VCaP (cell line): ENCODE data around the gene ERICH4.
"Not testable (repeated sequence)": the region's sequence is repeated elsewhere in the genome, so short reads cannot be mapped to it uniquely, and the experiment has no call there.

ENCODE experiments used
- H3K27ac ChIP-seq: fragments of 450-650 bp; 2 replicates; pipeline ENCODE4 v1.5.1; 2017
- TF ChIP-seq, protein P1 (sequence below): fragments of 450-650 bp; conservative IDR thresholded peaks from 2 replicates; pipeline ENCODE4 v1.5.1; 2017; ENCODE audit warnings: mild to moderate bottlenecking, moderate library complexity

ERICH4 gene

GRCh38 chr19:41430922-41431321, 12.0 kb upstream of the ERICH4 start:
- H3K27ac ChIP-seq = no peak overlapping the region
- TF ChIP-seq, protein P1, sequence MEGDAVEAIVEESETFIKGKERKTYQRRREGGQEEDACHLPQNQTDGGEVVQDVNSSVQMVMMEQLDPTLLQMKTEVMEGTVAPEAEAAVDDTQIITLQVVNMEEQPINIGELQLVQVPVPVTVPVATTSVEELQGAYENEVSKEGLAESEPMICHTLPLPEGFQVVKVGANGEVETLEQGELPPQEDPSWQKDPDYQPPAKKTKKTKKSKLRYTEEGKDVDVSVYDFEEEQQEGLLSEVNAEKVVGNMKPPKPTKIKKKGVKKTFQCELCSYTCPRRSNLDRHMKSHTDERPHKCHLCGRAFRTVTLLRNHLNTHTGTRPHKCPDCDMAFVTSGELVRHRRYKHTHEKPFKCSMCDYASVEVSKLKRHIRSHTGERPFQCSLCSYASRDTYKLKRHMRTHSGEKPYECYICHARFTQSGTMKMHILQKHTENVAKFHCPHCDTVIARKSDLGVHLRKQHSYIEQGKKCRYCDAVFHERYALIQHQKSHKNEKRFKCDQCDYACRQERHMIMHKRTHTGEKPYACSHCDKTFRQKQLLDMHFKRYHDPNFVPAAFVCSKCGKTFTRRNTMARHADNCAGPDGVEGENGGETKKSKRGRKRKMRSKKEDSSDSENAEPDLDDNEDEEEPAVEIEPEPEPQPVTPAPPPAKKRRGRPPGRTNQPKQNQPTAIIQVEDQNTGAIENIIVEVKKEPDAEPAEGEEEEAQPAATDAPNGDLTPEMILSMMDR = no peak

GRCh38 chr19:41431426-41432386, 11.2 kb upstream of the ERICH4 start:
- H3K27ac ChIP-seq = no peak overlapping the region

GRCh38 chr19:41433171-41433570, 9.8 kb upstream of the ERICH4 start:
- H3K27ac ChIP-seq = no peak overlapping the region
- TF ChIP-seq, protein P1 = no peak

More at GRCh38 chr19:41431426-41432386, 11.2 kb upstream of the ERICH4 start:
- TF ChIP-seq, protein P1 = peak; percentile 54

DNA sequence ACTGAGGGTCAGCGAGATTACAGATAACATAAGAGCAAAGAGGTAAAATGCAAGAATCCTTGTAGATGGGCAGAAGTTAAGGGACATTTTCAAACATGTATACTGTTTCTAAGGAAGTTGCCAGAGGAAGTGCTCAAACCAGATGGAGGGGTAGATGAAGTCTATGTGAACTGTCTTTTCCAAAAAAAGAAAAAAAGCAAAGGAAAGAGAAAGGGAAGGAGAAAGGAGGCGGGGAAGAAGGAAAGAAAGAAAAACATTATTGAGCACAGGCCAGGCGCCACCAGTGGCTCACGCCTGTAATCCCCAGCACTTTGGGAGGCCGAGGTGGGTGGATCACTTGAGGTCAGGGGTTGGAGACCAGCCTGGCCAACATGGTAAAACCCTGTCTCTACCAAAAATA, 8.5 kb upstream of the ERICH4 start:
- no peak overlapping the region for H3K27ac ChIP-seq
- TF ChIP-seq, protein P1 = no peak

DNA sequence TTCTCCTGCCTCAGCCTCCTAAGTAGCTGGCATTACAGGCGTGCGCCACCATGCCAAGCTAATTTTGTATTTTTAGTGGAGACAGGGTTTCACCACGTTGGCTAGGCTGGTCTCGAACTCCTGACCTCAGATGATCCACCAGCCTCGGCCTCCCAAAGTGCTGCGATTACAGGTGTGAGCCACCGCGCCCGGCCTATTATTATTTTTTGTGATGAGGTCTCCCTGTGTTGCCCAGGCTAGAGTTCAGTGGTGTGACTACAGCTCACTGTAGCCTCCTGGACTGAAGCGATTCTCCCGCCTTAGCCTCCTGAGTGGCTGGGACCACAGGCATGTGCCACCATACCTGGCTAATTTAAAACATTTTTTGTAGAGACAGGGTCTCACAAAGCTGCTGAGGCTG, 7.6 kb upstream of the ERICH4 start:
- not testable (repeated sequence) for H3K27ac ChIP-seq

- TF ChIP-seq, protein P1 = no peak
- H3K27ac ChIP-seq = no peak overlapping the region
These were observed 6.9 kb upstream of the ERICH4 start for GRCh38 chr19:41435936-41436673.

DNA sequence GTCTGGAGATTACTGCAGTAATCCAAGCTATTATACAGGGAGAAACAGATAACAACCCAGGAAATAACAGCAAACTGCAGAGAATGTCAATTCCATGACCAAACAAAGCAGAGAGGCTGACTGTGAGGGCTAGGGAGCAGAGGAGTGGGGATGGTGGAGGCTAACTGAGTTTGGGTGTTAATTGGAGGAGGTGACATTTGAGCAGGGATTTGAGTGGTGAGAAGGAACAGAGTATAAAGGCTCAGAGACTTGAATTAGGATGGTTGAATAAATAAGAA, 6.3 kb upstream of the ERICH4 start:
- TF ChIP-seq, protein P1 = no peak
- H3K27ac ChIP-seq = no peak overlapping the region
